GM12892 (cell line): ENCODE data around the gene LMNA.
"Not testable (repeated sequence)": the region's sequence is repeated elsewhere in the genome, so short reads cannot be mapped to it uniquely, and the experiment has no call there.

ENCODE experiments used
- DNase-seq: peaks from one replicate; pipeline ENCODE4 v3.0.0; 2011; ENCODE audit not compliant: insufficient read length
- FAIRE-seq: peaks from 2 replicates; lab custom pipeline; 2011; peaks lifted over from hg19 to GRCh38; lab: Jason Lieb, UNC
- POLR2A ChIP-seq: IDR thresholded peaks from 2 replicates; pipeline ENCODE4 v1.6.1; 2011; ENCODE audit warnings: low read depth, low read length, control low read depth
- POLR2AphosphoS5 ChIP-seq: IDR thresholded peaks from 2 replicates; pipeline ENCODE4 v1.6.1; 2011; ENCODE audit warnings: low read depth, low read length, control low read depth
- TAF1 ChIP-seq: IDR thresholded peaks from 2 replicates; pipeline ENCODE4 v1.6.1; 2011; ENCODE audit warnings: low read depth, mild to moderate bottlenecking, control low read depth, low read length, borderline replicate concordance

The LMNA gene

GRCh38 chr1:156176610-156177210, 62.2 kb downstream of the LMNA start:
- DNase-seq (no peak), FAIRE-seq (no peak)
- TF ChIP-seq POLR2A (no peak), TAF1 (no peak), POLR2AphosphoS5 (no peak)

- no peak for TF ChIP-seq TAF1
- FAIRE-seq (no peak), DNase-seq (no peak)
Observed at GRCh38 chr1:156177919-156178654, 63.6 kb downstream of the LMNA start.

- FAIRE-seq (no peak), DNase-seq (no peak)
- TF ChIP-seq POLR2A (no peak), POLR2AphosphoS5 (no peak), TAF1 (no peak)
Observed at GRCh38 chr1:156180471-156180870, 66.0 kb downstream of the LMNA start.

GRCh38 chr1:156181391-156181924, 66.9 kb downstream of the LMNA start:
- not testable (repeated sequence) for DNase-seq, FAIRE-seq

- FAIRE-seq, DNase-seq: not testable (repeated sequence)
Observed at GRCh38 chr1:156182010-156182779, 67.7 kb downstream of the LMNA start.

GRCh38 chr1:156186347-156187177, 72.1 kb downstream of the LMNA start:
- not testable (repeated sequence) for FAIRE-seq, DNase-seq
